ENCODE results near the gene HAUS6.
"Not testable (repeated sequence)": the region's sequence is repeated elsewhere in the genome, so short reads cannot be mapped to it uniquely, and the experiment has no call there.

Gene HAUS6

DNA sequence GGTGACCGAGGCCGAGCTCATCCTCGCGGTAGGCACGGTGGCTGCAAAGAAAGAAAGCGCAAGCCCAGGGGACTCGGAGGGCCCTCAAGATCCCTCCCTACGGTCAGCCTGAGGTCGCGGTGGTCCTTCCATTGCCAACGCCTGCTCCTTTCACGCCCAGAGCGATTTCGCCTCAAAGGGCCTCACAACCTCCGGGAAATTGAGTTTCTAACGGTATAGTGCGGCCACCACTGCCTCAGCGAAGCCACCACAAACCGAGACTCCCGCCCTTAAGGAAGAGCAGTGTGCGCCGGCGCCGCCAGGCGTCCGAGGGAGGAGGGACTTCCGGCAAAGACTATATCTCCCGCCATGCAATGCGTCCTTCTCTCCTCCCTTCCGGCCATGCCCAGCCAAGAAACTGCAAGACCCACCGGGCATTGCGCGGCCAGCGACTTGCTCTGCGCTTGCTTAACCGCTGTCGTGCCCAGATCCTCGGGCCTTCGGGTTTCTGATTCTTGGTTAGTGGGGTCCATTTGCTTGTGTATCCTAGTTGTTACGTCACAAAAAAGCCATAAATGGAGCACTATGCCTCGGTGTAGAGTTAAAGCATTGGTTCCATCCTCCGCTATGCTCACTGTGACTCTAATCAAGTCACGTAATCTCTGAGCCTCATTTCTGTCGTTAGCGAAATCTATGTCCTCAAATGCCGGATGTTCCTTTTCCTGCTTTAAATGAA is at the start of gene HAUS6:
Gene HAUS6 (minus strand): TSS at position 274 of the 715 bp plus-strand sequence. CDS start 253 bp downstream, at position 21.
- peak; percentile 96 for DNase-seq

GRCh38 chr9:19152160-19152498 is 49.4 kb upstream of the HAUS6 start:
- DNase-seq = not testable (repeated sequence)

- no peak for DNase-seq
Observed at GRCh38 chr9:19151425-19152159, 48.9 kb upstream of the HAUS6 start.

GRCh38 chr9:19149230-19149629 is 46.5 kb upstream of the HAUS6 start:
- no peak for DNase-seq

GRCh38 chr9:19148187-19148586 is 45.5 kb upstream of the HAUS6 start:
- DNase-seq = no peak

GRCh38 chr9:19146441-19147024 is 43.8 kb upstream of the HAUS6 start:
- DNase-seq = no peak

- no peak for DNase-seq
Observed at GRCh38 chr9:19145881-19146280, 43.2 kb upstream of the HAUS6 start.

- no peak for DNase-seq
Observed at GRCh38 chr9:19140259-19140658, 37.6 kb upstream of the HAUS6 start.

- no peak for DNase-seq
Observed at GRCh38 chr9:19138084-19138483, 35.4 kb upstream of the HAUS6 start.

DNA sequence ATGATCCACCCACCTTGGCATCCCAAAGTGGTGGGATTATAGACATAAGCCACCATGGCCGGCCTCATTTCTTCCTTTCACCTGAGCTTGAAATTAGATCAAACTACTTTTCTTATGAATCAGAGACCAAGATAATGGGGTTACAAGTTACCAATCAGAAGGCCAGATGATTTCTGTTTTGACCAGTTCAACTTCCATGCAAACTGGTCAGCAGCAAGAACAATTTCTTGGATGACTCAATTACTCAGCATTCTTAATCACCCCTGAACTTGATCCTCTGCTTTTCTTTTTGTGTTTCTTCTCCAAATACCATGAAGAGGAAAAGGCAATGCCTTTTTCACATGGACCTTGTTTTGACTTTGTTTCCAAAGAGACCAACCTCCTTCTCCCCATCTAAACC is 34.6 kb upstream of the HAUS6 start:
- no peak for DNase-seq

GRCh38 chr9:19136129-19136528 is 33.4 kb upstream of the HAUS6 start:
- no peak for DNase-seq

DNA sequence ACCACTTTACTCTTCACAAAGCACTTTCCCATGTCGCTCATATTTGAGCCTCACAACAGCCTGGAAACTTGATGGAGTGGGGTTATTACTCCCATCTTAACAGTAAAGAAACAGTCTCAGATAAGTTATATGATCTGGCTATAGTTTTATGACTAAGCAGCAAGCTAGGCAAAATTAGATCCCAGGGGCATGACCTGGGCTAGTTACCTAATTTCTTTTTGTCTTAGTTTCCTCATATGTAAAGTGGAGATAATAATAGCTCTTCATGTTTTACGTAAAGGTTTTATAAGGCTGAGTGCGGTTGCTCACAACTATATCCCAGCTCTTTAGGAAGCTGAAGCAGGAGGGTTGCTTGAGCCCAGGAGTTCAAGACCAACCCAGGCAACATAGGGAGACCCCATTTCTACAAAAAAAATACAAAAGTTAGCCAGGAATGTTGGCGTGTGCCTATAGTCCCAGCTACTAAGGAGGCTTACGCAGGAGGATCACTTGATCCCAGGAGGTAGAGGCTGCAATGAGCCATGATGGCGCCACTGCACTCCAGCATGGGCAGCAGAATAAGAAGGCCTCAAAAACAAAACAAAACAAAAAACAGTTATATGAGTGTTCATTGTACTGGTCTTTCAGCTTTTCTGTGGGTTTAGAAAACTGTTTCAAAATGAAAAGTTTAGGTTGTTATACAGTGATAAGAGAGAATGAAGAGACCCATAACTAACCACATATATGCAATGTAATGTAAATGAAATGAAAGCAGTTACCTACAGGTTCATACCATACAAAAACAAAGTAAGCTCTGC is 31.0 kb upstream of the HAUS6 start:
- no peak for DNase-seq

GRCh38 chr9:19130436-19130835 is 27.7 kb upstream of the HAUS6 start:
- DNase-seq = no peak

- DNase-seq = peak; percentile 80
Observed at GRCh38 chr9:19127871-19128500, 25.3 kb upstream of the HAUS6 start.

DNA sequence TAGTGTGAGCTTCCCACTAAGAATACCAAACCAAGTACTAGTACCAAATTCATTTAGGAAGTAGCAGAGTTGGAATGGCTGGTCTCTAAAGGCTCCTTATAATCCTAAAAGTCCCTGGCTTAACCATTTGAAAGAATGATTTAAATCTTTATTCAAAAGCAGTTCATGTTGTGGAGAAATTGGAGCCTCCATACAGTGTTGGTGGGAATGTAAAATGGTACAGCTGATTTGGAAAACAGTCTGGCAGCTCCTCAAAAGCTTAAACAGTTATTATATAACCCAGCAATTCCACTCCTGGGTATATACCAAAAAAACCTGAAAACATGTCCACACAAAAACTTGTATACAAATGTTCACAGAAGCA is 21.7 kb upstream of the HAUS6 start:
- no peak for DNase-seq

DNA sequence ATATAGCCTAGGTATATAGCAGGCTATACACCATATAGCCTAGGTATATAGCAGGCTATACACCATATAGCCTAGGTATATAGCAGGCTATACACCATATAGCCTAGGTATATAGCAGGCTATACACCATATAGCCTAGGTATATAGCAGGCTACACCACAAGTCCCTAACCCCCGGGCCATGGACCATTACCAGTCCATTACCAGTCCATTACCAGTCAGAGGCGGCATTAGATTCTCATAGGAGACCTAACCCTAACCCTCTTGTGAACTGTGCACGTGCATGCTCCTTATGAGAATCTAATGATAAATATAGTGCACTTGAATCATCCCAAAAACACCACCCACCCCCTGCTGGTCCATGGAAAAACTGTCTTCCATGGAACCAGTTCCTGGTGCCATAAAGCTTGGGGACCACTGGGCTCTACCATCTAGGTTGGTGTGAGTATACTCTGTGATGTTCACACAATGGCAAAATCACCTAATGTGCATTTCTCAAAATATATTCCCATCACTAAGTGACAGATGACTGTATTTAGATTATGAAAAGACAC is 19.9 kb upstream of the HAUS6 start:
- no peak for DNase-seq

DNA sequence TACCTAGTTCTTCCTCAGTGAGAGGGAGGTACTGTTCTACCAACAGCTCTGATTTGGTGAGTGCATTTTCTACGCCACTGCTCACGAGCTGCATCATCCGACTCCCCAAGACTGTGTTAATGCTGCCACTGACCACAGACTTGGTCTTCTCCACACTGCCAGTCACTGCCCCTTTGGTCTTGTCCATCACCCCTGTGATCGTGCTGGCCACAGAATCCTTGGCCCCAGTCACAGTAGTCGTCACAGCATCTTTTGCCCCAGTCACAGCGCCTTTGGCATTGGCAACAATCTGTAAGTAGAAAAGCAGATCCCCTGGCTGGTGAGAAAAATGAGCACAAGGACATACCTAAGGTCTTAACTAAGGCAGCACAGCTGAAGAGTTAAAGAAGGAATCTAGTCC is 18.2 kb upstream of the HAUS6 start:
- no peak for DNase-seq

- peak; percentile 34 for DNase-seq
Observed at GRCh38 chr9:19119801-19120440, 17.2 kb upstream of the HAUS6 start.

- DNase-seq = peak; percentile 9
Observed at GRCh38 chr9:19119246-19119645, 16.5 kb upstream of the HAUS6 start.

GRCh38 chr9:19117039-19117716 is 14.5 kb upstream of the HAUS6 start:
- DNase-seq = peak; percentile 19

DNA sequence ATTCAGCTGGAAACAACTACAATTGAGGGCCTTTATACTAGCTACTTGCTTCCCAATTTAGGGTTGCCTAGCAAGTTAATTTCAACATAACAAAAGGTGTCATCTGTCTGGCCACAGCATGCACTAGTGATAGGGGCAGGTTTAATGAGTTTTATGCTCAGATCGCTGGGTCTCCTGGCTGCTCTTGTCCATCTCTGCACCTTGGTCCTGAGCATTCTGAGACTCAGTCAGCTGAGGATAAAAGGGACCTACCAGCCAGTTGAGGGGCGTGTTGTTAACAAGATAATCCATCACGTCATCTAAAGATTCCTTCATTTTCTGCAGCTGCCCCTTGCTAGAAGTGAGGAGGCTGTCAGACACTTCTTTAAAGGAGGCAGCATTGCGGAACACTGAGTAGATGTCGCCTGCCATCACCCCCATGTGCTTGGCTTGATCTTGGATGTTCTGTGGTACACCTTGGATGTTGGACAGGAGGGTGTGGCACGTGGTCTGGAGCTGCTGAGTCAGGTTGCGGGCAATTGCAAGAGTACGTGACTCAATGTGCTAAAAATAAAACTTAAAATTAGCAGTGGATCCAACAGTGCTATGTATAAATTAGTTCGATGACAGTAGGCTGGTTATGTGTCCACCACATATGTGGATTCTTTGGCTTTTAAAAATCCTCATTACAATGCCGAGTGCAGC is 13.5 kb upstream of the HAUS6 start:
- DNase-seq = no peak

Measured in islet precursor cell (in vitro differentiated cells).